ENCODE results near the gene ETFBKMT.
A peak's percentile ranks its signal among the peaks of the same experiment; 100 is the strongest.
"Not testable (repeated sequence)": the region's sequence is repeated elsewhere in the genome, so short reads cannot be mapped to it uniquely, and the experiment has no call there.

ETFBKMT gene

DNA sequence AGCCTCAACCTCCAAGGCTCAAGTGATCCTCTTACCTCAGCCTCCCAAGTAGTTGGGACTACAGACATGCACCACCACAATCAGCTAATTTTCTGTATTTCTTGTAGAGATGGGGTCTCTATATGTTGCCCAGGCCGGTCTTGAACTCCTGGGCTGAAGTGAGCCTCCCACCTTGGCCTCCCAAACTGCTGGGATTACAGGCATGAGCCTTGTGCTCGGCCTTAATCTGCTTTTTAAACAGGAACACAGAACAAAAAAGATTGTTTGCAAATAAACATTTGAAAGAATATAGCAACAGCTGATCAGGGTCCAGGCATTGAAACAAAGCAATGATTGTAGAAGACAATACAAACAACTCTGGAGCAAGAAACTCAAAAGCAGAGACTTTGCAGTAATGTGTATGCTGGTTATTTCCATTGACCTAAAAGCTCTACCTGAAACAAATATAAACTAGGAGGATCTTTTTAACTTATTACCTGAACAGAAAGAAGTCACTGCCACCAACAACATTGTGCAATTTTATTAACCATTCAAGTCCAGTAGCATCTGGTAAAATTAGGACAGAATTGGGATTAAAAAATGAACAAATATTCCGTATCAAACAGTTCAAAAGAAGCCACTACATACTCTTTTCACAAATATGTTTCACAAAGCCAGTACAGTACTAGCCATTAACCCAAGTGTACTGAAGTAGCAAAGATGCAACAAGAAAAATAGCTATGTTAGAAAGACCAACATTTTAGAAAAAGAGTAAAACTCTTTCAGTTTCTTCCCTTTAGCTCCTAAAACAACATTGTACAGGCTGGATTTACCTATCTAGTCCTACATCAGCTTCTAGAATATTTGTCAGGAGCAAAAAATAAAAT is 55.2 kb downstream of the ETFBKMT start:
- no peak for DNase-seq
- H2AK5ac ChIP-seq (ENCODE audit: low read length), result no peak overlapping the region
- H3K27me3 ChIP-seq (ENCODE audit: insufficient read depth, low read length), result no peaks in the 10 kb centered on the region
- H3K4me3 ChIP-seq (ENCODE audit: low read depth, low read length), result no peak overlapping the region
- H4K8ac ChIP-seq (ENCODE audit: low read depth, low read length), result no peak overlapping the region
- peaks cover 2% of the 10 kb centered on the region for H3K9me3 ChIP-seq (ENCODE audit: insufficient read depth, low read depth, low read length)
- no CpG with 5 or more reads among the region's 3 CpGs for WGBS (ENCODE audit: extremely low coverage, insufficient coverage, insufficient read length)
- H3K4me2 ChIP-seq (ENCODE audit: low read length), result peak overlapping the region; percentile 61
- peak overlapping the region; percentile 80 for H4K91ac ChIP-seq (ENCODE audit: low read depth, low read length)
- H3K9ac ChIP-seq (ENCODE audit: low read length), result no peak overlapping the region
- H2BK5ac ChIP-seq (ENCODE audit: low read depth, low read length, poor library complexity), result no peak overlapping the region
- H3K18ac ChIP-seq (ENCODE audit: low read length), result no peak overlapping the region
- no peak overlapping the region for H3K23ac ChIP-seq (ENCODE audit: low read length)
- peak overlapping the region; percentile 89 for H2BK12ac ChIP-seq (ENCODE audit: low read length)
- H3K27ac ChIP-seq (ENCODE audit: low read depth, low read length), result peak overlapping the region; percentile 99
- H2AFZ ChIP-seq (ENCODE audit: insufficient read depth, low read length, poor library complexity), result no peak overlapping the region
- peak overlapping the region; percentile 54 for H4K12ac ChIP-seq (ENCODE audit: low read depth, low read length)
- peaks cover 2% of the 10 kb centered on the region for H3K79me2 ChIP-seq (ENCODE audit: control insufficient read depth, insufficient read depth, low read length, poor library complexity)
- H3K14ac ChIP-seq (ENCODE audit: low read length), result peak overlapping the region; percentile 77
- H3K4ac ChIP-seq (ENCODE audit: low read depth, low read length), result no peak overlapping the region
- H3K4me1 ChIP-seq (ENCODE audit: control insufficient read depth in 1 of 2, insufficient read depth in 2 of 2, low read length in 2 of 2), result peaks cover 0 to 5% of the 10 kb centered on the region in 2 experiments
- H2BK120ac ChIP-seq (ENCODE audit: insufficient read depth, low read length, poor library complexity), result peak overlapping the region; percentile 93
- H3K36me3 ChIP-seq (ENCODE audit: control insufficient read depth in 1 of 2, insufficient read depth in 2 of 2, low read length in 2 of 2), result no peaks in the 10 kb centered on the region
- H3K79me1 ChIP-seq (ENCODE audit: low read length), result peaks cover 9% of the 10 kb centered on the region

DNA sequence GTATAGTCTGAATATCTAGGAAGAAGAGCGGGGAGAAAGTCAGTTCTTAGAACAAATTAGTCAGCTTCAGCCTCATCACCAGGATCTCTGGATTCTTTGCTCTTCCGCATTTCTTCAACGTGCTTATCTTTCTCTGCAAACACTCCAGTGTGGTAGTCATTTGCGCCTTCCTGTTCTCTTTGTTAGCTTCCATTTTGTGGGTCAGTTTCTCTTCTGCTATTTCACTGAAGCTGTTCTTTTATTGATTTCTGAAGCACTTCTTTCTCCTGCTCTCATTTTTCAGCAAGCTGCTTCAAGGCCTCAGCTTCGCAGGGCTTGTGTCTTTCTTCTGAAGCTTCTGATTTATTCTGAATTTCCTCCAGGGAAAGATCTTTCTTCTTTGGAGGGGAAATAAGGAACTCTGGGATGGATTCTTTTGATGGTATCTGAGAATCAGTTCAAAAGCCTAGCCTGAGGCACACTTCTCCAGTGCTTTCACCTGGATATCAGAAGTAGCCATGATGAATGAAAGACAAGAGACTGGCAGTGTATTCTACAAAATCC is 55.9 kb downstream of the ETFBKMT start:
- no peak overlapping the region for H2AFZ ChIP-seq (ENCODE audit: insufficient read depth, low read length, poor library complexity)
- peak overlapping the region; percentile 99 for H3K27ac ChIP-seq (ENCODE audit: low read depth, low read length)
- H2BK12ac ChIP-seq (ENCODE audit: low read length), result peak overlapping the region; percentile 71
- H3K79me1 ChIP-seq (ENCODE audit: low read length), result peaks cover 9% of the 10 kb centered on the region
- peak overlapping the region; percentile 90 for H2BK120ac ChIP-seq (ENCODE audit: insufficient read depth, low read length, poor library complexity)
- no peak overlapping the region for H3K9ac ChIP-seq (ENCODE audit: low read length)
- H3K4me3 ChIP-seq (ENCODE audit: low read depth, low read length), result no peak overlapping the region
- peak overlapping the region; percentile 86 for H2BK5ac ChIP-seq (ENCODE audit: low read depth, low read length, poor library complexity)
- peak; percentile 85 to 92 for DNase-seq
- no peak overlapping the region for H3K14ac ChIP-seq (ENCODE audit: low read length)
- no CpG with 5 or more reads among the region's 5 CpGs for WGBS (ENCODE audit: extremely low coverage, insufficient coverage, insufficient read length)
- H3K4me2 ChIP-seq (ENCODE audit: low read length), result peak overlapping the region; percentile 61
- H3K18ac ChIP-seq (ENCODE audit: low read length), result no peak overlapping the region
- H3K4ac ChIP-seq (ENCODE audit: low read depth, low read length), result no peak overlapping the region
- H3K27me3 ChIP-seq (ENCODE audit: insufficient read depth, low read length), result no peaks in the 10 kb centered on the region
- H4K12ac ChIP-seq (ENCODE audit: low read depth, low read length), result no peak overlapping the region
- H3K79me2 ChIP-seq (ENCODE audit: control insufficient read depth, insufficient read depth, low read length, poor library complexity), result peaks cover 2% of the 10 kb centered on the region
- H3K36me3 ChIP-seq (ENCODE audit: control insufficient read depth in 1 of 2, insufficient read depth in 2 of 2, low read length in 2 of 2), result no peaks in the 10 kb centered on the region
- peaks cover 0 to 5% of the 10 kb centered on the region in 2 experiments for H3K4me1 ChIP-seq (ENCODE audit: control insufficient read depth in 1 of 2, insufficient read depth in 2 of 2, low read length in 2 of 2)
- peaks cover 2% of the 10 kb centered on the region for H3K9me3 ChIP-seq (ENCODE audit: insufficient read depth, low read depth, low read length)
- no peak overlapping the region for H3K23ac ChIP-seq (ENCODE audit: low read length)
- no peak overlapping the region for H2AK5ac ChIP-seq (ENCODE audit: low read length)
- H4K8ac ChIP-seq (ENCODE audit: low read depth, low read length), result peak overlapping the region; percentile 38
- no peak overlapping the region for H4K91ac ChIP-seq (ENCODE audit: low read depth, low read length)

DNA sequence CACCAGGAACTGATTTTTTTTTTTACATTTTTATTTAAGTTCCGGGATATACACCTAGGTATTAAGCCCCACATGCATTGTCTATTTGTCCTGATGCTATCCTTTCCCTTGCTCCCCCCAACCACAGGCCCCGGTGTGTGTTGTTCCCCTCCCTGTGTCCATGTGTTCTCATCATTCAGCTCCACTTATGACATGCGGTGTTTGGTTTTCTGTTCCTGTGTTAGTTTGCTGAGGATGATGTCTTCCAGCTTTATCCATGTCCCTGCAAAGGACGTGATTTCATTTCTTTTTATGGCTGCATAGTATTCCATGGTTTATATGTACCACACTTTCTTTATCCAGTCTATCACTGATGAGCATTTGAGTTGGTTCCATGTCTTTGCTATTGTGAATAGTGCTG is 57.5 kb downstream of the ETFBKMT start:
- not testable (repeated sequence) for H2BK120ac ChIP-seq (ENCODE audit: insufficient read depth, low read length, poor library complexity); H4K91ac ChIP-seq (ENCODE audit: low read depth, low read length); H2AK5ac ChIP-seq (ENCODE audit: low read length); H3K27ac ChIP-seq (ENCODE audit: low read depth, low read length); H3K79me2 ChIP-seq (ENCODE audit: control insufficient read depth, insufficient read depth, low read length, poor library complexity); H3K23ac ChIP-seq (ENCODE audit: low read length); H3K4me1 ChIP-seq (ENCODE audit: control insufficient read depth in 1 of 2, insufficient read depth in 2 of 2, low read length in 2 of 2); H2BK12ac ChIP-seq (ENCODE audit: low read length); DNase-seq; H3K14ac ChIP-seq (ENCODE audit: low read length); H4K8ac ChIP-seq (ENCODE audit: low read depth, low read length); H2AFZ ChIP-seq (ENCODE audit: insufficient read depth, low read length, poor library complexity); H3K18ac ChIP-seq (ENCODE audit: low read length); H3K9me3 ChIP-seq (ENCODE audit: insufficient read depth, low read depth, low read length); H3K4me3 ChIP-seq (ENCODE audit: low read depth, low read length); H3K4me2 ChIP-seq (ENCODE audit: low read length); H3K79me1 ChIP-seq (ENCODE audit: low read length); H3K36me3 ChIP-seq (ENCODE audit: control insufficient read depth in 1 of 2, insufficient read depth in 2 of 2, low read length in 2 of 2); H4K12ac ChIP-seq (ENCODE audit: low read depth, low read length); H3K9ac ChIP-seq (ENCODE audit: low read length); H3K4ac ChIP-seq (ENCODE audit: low read depth, low read length); H2BK5ac ChIP-seq (ENCODE audit: low read depth, low read length, poor library complexity); H3K27me3 ChIP-seq (ENCODE audit: insufficient read depth, low read length)
- no CpG with 5 or more reads among the region's 4 CpGs for WGBS (ENCODE audit: extremely low coverage, insufficient coverage, insufficient read length)

DNA sequence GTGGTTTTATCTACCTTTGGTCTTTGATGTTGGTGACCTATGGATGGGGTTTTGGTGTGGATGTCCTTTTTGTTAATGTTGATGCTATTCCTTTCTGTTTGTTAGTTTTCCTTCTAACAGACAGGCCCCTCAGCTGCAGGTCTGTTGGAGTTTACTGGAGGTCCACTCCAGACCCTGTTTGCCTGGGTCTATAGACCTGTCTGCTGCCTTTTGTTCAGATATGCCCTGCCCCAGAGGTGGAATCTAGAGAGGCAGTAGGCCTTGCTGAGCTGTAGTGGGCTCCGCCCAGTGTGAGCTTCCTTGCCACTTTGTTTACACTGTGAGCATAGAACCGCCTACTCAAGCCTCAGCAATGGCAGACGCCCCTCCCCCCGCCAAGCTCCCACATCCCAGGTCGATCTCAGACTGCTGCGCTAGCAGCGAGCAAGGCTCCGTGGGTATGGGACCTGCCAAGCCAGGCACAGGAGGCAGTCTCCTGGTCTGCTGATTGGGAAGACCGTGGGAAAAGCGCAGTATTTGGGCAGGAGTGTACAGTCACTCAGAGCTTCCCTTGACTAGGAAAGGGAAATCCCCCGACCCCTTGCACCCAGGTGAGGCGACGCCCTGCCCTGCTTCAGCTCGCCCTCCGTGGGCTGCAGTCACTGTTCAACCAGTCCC is 59.2 kb downstream of the ETFBKMT start:
- H3K4me3 ChIP-seq (ENCODE audit: low read depth, low read length); H3K79me2 ChIP-seq (ENCODE audit: control insufficient read depth, insufficient read depth, low read length, poor library complexity); H2BK5ac ChIP-seq (ENCODE audit: low read depth, low read length, poor library complexity); H2AK5ac ChIP-seq (ENCODE audit: low read length); H3K4ac ChIP-seq (ENCODE audit: low read depth, low read length); H3K4me1 ChIP-seq (ENCODE audit: control insufficient read depth in 1 of 2, insufficient read depth in 2 of 2, low read length in 2 of 2); H3K23ac ChIP-seq (ENCODE audit: low read length); H3K79me1 ChIP-seq (ENCODE audit: low read length); H3K4me2 ChIP-seq (ENCODE audit: low read length); H2BK12ac ChIP-seq (ENCODE audit: low read length); H3K14ac ChIP-seq (ENCODE audit: low read length); H3K9me3 ChIP-seq (ENCODE audit: insufficient read depth, low read depth, low read length); DNase-seq; H3K27me3 ChIP-seq (ENCODE audit: insufficient read depth, low read length); H3K18ac ChIP-seq (ENCODE audit: low read length); H3K27ac ChIP-seq (ENCODE audit: low read depth, low read length); H4K91ac ChIP-seq (ENCODE audit: low read depth, low read length); H2AFZ ChIP-seq (ENCODE audit: insufficient read depth, low read length, poor library complexity); H2BK120ac ChIP-seq (ENCODE audit: insufficient read depth, low read length, poor library complexity); H3K9ac ChIP-seq (ENCODE audit: low read length); H4K8ac ChIP-seq (ENCODE audit: low read depth, low read length); H3K36me3 ChIP-seq (ENCODE audit: control insufficient read depth in 1 of 2, insufficient read depth in 2 of 2, low read length in 2 of 2); H4K12ac ChIP-seq (ENCODE audit: low read depth, low read length): not testable (repeated sequence)
- no CpG with 5 or more reads among the region's 15 CpGs for WGBS (ENCODE audit: extremely low coverage, insufficient coverage, insufficient read length)

Data from trophoblast cell (in vitro differentiated cells and primary cell).